Vagina (tissue), 2 donors: ENCODE results near the gene VSIR.

ENCODE experiments used
- POLR2AphosphoS5 ChIP-seq, 2 donors: sonication (generic); formaldehyde crosslinking; IDR thresholded peaks; one replicate each; pipeline ENCODE4 v1.9.0; 2017; ENCODE audit warnings: antibody characterized with exemption in 2 of 2, mild to moderate bottlenecking in 2 of 2, low read depth in 1 of 2; ENCODE audit not compliant: insufficient read depth in 1 of 2
- TF ChIP-seq, protein P1 (sequence below), 3 experiments: fragments of 450-650 bp in 2 of 3; fragments of 200-600 bp in 1 of 3; sonication (generic) in 1 of 3; IDR thresholded peaks; one replicate each; pipeline ENCODE4 v1.5.1; 2017 to 2019; ENCODE audit warnings: antibody characterized with exemption in 3 of 3, mild to moderate bottlenecking in 2 of 3, moderate library complexity in 2 of 3

DNA sequence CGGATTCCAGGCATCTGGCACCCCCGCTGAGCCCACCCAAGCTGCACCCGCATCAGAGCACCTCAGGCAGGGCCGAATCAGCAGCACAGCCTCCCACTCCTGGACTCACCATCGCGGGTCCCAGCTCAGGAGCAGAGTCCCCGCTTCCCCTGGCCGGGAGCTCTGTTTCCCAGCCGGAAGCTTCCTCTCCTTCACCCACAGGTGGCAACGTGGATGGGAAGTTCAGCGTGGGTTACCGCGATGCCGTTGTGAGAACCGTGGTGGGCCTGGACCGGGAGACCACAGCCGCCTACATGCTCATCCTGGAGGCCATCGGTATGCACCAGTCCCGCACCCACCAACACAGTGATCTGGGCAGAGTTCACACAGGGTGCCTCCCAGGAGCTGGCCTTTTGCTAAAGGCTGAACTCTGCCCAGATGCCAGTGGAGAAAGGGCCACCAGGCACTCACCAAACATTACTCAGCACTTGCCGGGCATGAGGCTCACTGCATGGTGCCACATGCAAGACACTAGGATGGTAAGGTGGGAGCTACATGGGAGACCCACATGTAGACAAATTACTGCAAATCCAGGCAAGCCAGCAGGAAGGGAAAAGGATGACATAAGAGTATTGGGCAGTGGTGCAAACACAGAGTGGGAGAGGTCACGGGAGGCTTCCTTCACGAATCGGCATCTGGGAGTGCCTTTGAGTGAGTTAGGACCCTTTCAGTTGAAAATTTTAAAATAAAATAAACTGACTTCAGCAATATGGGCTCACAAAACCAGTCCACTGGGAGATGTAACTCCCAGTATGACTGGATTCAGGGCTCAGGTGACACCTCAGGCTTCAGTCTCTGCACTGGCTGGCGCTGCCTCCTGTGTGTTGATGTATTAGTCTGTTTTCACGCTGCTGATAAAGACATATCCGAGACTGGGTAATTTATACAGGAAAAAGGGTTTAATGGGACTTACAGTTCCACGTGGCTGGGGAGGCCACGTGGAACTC lies 64.1 kb downstream of the VSIR start:
- no peak for TF ChIP-seq POLR2AphosphoS5 (IDR thresholded peaks at IDR 0.05; ENCODE audit: insufficient read depth in 1 of 2, low read depth in 1 of 2)
- TF ChIP-seq, protein P1, sequence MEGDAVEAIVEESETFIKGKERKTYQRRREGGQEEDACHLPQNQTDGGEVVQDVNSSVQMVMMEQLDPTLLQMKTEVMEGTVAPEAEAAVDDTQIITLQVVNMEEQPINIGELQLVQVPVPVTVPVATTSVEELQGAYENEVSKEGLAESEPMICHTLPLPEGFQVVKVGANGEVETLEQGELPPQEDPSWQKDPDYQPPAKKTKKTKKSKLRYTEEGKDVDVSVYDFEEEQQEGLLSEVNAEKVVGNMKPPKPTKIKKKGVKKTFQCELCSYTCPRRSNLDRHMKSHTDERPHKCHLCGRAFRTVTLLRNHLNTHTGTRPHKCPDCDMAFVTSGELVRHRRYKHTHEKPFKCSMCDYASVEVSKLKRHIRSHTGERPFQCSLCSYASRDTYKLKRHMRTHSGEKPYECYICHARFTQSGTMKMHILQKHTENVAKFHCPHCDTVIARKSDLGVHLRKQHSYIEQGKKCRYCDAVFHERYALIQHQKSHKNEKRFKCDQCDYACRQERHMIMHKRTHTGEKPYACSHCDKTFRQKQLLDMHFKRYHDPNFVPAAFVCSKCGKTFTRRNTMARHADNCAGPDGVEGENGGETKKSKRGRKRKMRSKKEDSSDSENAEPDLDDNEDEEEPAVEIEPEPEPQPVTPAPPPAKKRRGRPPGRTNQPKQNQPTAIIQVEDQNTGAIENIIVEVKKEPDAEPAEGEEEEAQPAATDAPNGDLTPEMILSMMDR (IDR thresholded peaks at IDR 0.05): no peak
